ENCODE results near the gene TSPAN17.

TSPAN17 gene

GRCh38 chr5:176680226-176680563, 32.9 kb downstream of the TSPAN17 start:
- TF ChIP-seq ZFP3 (CRISPR knock-in tag; IDR thresholded peaks at IDR 0.05): no peak
- no peak for TF ChIP-seq ZNF565 (CRISPR knock-in tag; conservative IDR thresholded peaks at IDR 0.05; ENCODE audit: low read depth)
- TF ChIP-seq BACH2 (CRISPR knock-in tag; IDR thresholded peaks at IDR 0.05; ENCODE audit: borderline replicate concordance): no peak
- TF ChIP-seq TOX (CRISPR knock-in tag; IDR thresholded peaks at IDR 0.05; ENCODE audit: borderline replicate concordance): no peak
- no peak for TF ChIP-seq ISL1 (CRISPR knock-in tag; IDR thresholded peaks at IDR 0.05)
- TF ChIP-seq, protein P1, sequence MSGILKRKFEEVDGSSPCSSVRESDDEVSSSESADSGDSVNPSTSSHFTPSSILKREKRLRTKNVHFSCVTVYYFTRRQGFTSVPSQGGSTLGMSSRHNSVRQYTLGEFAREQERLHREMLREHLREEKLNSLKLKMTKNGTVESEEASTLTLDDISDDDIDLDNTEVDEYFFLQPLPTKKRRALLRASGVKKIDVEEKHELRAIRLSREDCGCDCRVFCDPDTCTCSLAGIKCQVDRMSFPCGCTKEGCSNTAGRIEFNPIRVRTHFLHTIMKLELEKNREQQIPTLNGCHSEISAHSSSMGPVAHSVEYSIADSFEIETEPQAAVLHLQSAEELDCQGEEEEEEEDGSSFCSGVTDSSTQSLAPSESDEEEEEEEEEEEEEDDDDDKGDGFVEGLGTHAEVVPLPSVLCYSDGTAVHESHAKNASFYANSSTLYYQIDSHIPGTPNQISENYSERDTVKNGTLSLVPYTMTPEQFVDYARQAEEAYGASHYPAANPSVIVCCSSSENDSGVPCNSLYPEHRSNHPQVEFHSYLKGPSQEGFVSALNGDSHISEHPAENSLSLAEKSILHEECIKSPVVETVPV (CRISPR knock-in tag; IDR thresholded peaks at IDR 0.05): no peak
- no peak for TF ChIP-seq ZFP30 (CRISPR knock-in tag; IDR thresholded peaks at IDR 0.05)
- TF ChIP-seq CSDC2 (CRISPR knock-in tag; IDR thresholded peaks at IDR 0.05): no peak
- TF ChIP-seq ZNF8 (CRISPR knock-in tag; IDR thresholded peaks at IDR 0.05): no peak
- no peak for TF ChIP-seq ESRRG (CRISPR knock-in tag; IDR thresholded peaks at IDR 0.05)
- no peak for TF ChIP-seq TCF4 (CRISPR knock-in tag; IDR thresholded peaks at IDR 0.05; ENCODE audit: borderline replicate concordance)
- no peak for TF ChIP-seq SNAI2 (CRISPR knock-in tag; IDR thresholded peaks at IDR 0.05)
- no peak for TF ChIP-seq GLIS3 (CRISPR knock-in tag; IDR thresholded peaks at IDR 0.05)
- TF ChIP-seq, protein P2, sequence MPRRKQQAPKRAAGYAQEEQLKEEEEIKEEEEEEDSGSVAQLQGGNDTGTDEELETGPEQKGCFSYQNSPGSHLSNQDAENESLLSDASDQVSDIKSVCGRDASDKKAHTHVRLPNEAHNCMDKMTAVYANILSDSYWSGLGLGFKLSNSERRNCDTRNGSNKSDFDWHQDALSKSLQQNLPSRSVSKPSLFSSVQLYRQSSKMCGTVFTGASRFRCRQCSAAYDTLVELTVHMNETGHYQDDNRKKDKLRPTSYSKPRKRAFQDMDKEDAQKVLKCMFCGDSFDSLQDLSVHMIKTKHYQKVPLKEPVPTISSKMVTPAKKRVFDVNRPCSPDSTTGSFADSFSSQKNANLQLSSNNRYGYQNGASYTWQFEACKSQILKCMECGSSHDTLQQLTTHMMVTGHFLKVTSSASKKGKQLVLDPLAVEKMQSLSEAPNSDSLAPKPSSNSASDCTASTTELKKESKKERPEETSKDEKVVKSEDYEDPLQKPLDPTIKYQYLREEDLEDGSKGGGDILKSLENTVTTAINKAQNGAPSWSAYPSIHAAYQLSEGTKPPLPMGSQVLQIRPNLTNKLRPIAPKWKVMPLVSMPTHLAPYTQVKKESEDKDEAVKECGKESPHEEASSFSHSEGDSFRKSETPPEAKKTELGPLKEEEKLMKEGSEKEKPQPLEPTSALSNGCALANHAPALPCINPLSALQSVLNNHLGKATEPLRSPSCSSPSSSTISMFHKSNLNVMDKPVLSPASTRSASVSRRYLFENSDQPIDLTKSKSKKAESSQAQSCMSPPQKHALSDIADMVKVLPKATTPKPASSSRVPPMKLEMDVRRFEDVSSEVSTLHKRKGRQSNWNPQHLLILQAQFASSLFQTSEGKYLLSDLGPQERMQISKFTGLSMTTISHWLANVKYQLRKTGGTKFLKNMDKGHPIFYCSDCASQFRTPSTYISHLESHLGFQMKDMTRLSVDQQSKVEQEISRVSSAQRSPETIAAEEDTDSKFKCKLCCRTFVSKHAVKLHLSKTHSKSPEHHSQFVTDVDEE (CRISPR knock-in tag; IDR thresholded peaks at IDR 0.05): no peak
- no peak for TF ChIP-seq ZNF70 (CRISPR knock-in tag; IDR thresholded peaks at IDR 0.05)
- no peak for TF ChIP-seq PATZ1 (CRISPR knock-in tag; IDR thresholded peaks at IDR 0.05; ENCODE audit: borderline replicate concordance)
- no peak for TF ChIP-seq RARB (CRISPR knock-in tag; IDR thresholded peaks at IDR 0.05)
- TF ChIP-seq OSR1 (CRISPR knock-in tag; IDR thresholded peaks at IDR 0.05): no peak
- ATAC-seq: no peak

GRCh38 chr5:176682016-176682531, 34.8 kb downstream of the TSPAN17 start:
- no peak for TF ChIP-seq PPARA (CRISPR knock-in tag; IDR thresholded peaks at IDR 0.05; ENCODE audit: borderline replicate concordance)
- no peak for ATAC-seq

GRCh38 chr5:176685010-176685409, 37.7 kb downstream of the TSPAN17 start:
- TF ChIP-seq ZNF565 (CRISPR knock-in tag; conservative IDR thresholded peaks at IDR 0.05; ENCODE audit: low read depth) (no peak), ARNTL (CRISPR knock-in tag; IDR thresholded peaks at IDR 0.05; ENCODE audit: borderline replicate concordance, low read depth) (no peak), TOX (CRISPR knock-in tag; IDR thresholded peaks at IDR 0.05; ENCODE audit: borderline replicate concordance) (no peak), ZNF8 (CRISPR knock-in tag; IDR thresholded peaks at IDR 0.05) (no peak)
- ATAC-seq: no peak

GRCh38 chr5:176687247-176687646, 40.0 kb downstream of the TSPAN17 start:
- no peak for ATAC-seq
- no peak for TF ChIP-seq ZFP3 (CRISPR knock-in tag; IDR thresholded peaks at IDR 0.05)
- TF ChIP-seq OSR1 (CRISPR knock-in tag; IDR thresholded peaks at IDR 0.05): no peak
- no peak for TF ChIP-seq ZC3H10 (CRISPR knock-in tag; IDR thresholded peaks at IDR 0.05)
- no peak for TF ChIP-seq CSDC2 (CRISPR knock-in tag; IDR thresholded peaks at IDR 0.05)
- TF ChIP-seq ARNTL (CRISPR knock-in tag; IDR thresholded peaks at IDR 0.05; ENCODE audit: borderline replicate concordance, low read depth): no peak
- TF ChIP-seq ZNF565 (CRISPR knock-in tag; conservative IDR thresholded peaks at IDR 0.05; ENCODE audit: low read depth): no peak
- no peak for TF ChIP-seq PATZ1 (CRISPR knock-in tag; IDR thresholded peaks at IDR 0.05; ENCODE audit: borderline replicate concordance)
- no peak for TF ChIP-seq ESRRG (CRISPR knock-in tag; IDR thresholded peaks at IDR 0.05)
- no peak for TF ChIP-seq GLIS3 (CRISPR knock-in tag; IDR thresholded peaks at IDR 0.05)
- TF ChIP-seq ZNF8 (CRISPR knock-in tag; IDR thresholded peaks at IDR 0.05): no peak
- no peak for TF ChIP-seq RARB (CRISPR knock-in tag; IDR thresholded peaks at IDR 0.05)

Measured in SK-N-SH treated with all-trans-retinoic acid at 6 μM for 48 hours (cell line).